GM18511 (cell line): ENCODE data around the gene IQCC.
A peak's percentile ranks its signal among the peaks of the same experiment; 100 is the strongest.

Source experiments
- ATAC-seq: cut with Tn5 transposase; IDR thresholded peaks from one replicate; pipeline ENCODE4 v1.9.1; 2021; ENCODE audit warnings: mild to moderate bottlenecking, moderate library complexity; ENCODE audit not compliant: unreplicated experiment

The IQCC gene

DNA sequence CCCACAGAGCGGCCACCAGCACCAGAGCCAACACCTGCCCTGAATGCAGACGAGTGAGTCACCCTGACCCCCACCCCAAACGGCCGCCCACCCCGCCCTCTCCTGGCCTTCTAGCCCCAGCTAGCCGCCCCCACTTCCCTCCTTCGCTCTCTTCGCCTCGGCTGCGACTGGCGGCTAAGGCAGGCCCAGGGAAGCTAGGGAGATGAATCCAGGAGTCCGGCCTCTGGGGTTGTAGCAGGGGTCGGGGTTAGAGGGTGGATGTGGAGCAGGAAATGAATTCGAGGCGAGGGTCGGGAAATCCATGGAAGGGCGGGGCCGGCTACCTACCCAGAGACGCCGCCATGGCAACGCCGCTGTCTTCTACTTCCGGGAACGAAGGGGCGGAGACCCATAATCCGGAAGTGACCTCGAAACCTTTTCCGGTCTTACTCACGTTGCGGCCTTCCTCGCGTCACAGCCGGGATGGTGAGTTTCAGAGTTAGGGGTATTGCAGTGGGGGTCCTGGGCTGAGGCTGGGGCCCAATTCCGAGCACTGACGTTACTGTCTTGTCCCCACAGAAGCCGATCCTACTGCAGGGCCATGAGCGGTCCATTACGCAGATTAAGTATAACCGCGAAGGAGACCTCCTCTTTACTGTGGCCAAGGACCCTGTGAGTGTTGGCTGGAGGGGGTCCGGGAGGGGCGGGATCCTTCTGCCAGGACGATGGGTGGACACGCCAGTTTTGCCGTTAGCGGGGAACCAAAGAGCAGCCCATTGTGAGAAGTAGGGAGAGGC, 16.7 kb downstream of the IQCC start, which contains the start of the genes EIF3I and TMEM234:
EIF3I (plus strand) TSS at position 428 of the 776 bp plus-strand sequence; CDS start at position 463, 35 bp downstream.
TMEM234 (minus strand) TSS at position 374 of the 776 bp plus-strand sequence; CDS start at position 343, 31 bp downstream.
- peak; percentile 96 for ATAC-seq

DNA sequence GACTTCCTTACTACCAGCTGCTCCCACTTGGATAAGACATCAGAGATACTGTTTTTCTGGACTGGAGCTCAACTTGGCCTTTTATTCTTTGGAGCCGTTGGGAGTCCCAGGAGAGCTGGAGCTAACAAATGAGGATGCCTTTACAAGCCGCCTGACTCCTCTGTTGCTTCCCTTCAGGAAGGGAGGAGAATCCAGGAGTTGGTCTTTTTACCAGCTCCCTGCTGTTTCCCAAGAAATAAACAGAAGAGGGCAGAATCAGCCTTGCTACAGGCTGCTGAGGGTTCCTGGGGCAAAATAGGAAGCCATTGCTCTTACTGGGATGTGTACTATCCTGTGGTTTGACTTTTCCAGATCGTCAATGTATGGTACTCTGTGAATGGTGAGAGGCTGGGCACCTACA, 18.2 kb downstream of the IQCC start:
- ATAC-seq: no peak

DNA sequence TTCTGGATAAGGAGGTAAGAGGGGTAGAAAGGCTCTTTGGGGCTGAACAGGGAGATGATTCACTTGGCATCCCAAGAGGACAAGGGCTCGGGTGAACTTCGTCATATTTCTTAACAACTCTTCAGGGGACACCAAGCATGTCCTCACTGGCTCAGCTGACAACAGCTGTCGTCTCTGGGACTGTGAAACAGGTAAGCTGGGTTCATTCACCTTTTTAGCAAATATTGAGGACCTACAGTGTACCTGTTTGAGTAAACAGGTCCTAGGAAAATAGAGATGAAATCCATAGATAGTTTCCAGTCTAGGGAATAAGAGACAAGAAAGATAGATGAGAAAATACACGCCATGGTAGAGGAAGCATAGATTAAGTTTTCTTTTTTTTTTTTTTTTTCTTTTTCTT, 18.8 kb downstream of the IQCC start:
- no peak for ATAC-seq

DNA sequence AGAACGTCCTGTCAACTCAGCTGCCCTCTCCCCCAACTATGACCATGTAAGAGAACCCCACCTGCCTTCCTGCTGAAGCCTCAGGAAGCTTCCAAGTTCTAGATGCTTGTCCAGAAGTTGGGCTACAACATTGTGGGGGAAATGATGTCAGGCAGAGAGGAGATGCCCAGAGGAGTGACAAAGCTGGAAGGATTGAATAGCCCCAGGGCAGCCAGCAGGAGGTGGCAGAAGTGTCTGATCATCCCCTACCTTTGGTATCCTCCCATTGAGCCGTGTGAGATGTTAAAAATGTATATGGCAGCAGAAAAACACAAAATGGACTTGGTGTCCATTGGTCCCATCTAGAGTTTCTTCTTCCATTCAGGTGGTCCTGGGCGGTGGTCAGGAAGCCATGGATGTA, 23.3 kb downstream of the IQCC start:
- ATAC-seq: no peak

DNA sequence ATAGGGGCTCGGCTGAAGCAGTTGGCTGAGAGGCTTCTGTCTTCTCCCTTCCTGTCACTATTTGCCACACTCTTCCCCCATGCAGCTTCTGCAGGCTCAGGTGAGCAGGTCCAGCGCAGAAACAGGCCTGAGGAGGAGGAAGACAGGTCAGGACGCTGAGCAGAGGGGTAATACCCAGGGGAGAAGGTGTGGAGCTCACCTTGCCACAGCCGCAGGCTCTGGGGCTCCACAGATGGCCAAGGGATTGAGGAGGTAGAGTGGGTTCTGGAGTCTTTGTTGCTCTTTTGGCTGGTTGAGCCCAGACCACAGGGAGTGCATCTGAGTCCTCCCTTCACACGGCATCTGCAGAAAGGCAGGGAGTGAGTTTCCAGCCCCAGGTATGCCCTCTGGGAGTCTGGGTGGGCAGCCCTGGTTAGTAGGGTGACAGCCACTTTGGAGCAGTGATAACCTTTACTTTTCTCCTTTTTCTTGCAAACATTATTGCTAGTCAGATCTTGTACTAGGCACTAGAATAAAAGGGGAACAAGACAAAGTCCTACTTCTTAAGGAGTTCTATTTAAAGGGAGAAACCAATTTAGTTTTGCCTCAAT, 26.5 kb downstream of the IQCC start:
- ATAC-seq: no peak

DNA sequence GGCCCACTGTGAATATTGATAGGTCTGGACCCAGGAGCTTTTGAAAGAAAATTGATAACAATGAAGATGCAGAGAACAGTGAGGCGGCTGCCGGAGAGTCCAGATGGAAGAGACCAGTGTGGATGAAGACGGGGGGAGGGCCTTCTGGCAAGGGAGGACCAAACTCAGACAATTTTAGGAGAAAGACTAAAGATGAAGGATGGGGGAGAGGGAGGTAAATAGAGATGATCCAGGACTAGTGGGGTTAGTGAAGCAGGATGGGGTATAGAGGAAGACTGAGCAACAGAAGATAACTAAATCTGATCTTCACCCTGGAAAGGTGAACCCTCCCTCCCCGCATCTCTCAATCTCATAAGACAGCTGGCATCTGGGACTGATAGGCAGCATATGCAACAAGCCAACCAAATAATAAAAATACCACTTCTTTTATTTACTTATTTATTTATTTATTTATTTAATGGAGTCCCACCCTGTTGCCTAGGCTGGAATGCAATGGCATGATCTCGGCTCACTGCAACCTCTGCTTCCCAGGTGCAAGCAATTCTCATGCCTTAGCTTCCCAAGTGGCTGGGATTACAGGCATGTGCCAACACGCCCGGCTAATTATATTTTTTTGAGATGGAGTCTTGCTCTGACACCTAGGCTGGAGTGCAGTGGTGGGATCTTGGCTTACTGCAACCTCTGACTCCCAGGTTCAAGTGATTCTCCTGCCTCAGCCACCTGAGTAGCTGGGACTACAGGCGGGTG, 27.3 kb downstream of the IQCC start:
- ATAC-seq: no peak

DNA sequence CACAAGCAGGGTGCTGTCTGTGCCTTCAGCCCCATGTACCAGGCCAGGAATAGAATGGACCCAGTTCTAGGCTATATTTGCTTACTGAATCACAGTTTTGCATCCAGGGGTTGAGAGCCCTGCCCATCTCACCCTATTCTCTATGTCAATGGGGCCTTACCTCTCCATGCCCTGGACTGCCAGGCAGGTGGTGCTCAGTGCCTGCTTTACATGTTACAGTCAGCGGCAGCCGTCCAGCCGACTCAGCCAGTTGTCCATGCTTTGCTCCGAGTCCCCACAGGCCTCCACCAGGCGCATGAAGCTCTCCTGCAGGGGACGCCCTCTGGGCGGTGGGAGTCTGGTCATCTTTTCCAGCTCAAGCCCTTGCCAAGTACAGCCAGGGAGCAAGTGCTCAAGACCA, 29.3 kb downstream of the IQCC start:
- no peak for ATAC-seq

DNA sequence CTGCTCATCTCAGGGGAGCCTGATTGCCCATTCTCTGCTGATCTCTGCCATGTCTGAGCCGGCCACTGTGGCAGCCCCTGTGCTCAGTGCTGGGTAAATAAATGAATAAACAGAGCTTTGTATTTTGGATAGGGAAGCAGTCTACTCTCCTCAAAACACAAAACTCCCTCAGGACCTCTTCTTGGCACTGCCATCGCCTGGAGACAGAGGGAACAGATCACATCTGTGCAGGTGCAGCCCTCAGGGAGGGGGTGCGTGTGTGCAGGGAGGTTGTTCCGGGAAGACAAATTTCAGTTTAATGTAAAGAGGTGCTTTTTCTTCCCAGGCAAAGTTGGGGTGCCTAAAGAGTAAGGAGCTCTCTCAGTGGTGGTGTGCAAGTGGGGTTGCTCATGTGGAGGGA, 33.9 kb downstream of the IQCC start:
- no peak for ATAC-seq

DNA sequence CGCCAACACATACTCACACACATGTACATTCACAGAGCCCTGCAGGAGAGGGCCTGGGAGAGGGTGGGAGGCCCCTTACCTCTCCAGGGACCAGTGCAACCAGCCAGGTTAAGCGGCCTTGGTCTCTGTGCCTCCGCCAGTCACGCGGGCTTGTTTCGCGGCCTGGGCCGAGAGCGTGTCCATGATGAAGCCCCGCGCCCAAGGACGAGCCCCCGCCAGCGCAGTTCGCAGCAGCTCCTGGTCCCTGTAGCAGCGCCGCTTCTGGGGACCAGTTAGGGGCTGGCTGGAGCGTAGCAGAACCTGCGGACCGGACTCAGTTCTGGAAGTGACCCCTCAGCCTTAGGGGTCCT, 34.3 kb downstream of the IQCC start:
- no peak for ATAC-seq

DNA sequence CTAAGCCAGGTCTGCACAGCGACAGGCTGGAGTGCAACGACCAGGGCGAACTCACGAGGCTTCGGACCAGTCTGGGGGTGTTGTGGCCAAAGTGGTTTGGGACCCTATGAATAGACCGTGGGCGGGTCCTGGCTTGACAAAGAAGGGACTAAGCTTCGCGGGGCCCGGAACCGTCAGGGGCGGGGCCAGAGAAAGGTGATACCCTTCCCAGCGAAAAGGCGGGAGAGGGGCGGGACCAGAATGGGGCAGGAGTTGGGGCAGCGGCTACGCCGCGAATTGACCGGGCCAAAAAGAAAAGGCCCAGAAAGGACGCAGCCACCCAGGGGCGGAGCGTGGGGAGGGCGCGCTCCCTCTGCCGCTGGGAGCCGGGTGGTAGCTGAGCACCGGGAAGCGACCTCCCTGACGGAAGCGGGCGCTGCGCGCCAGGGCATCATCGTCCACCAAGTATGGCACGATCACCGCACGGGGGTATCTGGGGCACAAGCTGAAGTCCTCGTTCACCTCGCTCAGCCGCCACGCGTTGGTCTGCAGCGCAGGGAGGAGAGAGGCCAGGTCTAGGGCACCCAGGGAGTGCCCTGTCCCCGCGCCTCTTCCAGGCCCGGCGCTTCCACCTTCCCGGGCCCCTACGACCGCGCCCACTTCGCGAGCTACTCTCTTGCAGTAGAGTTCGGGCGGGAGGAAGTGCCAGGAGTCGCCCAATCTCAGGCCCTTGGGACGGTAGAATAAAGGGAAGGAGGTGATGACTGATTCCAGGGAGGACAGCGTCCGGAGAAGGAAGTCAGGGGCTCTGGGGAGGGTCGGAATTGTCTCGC, 34.9 kb downstream of the IQCC start:
- ATAC-seq: peak; percentile 44

DNA sequence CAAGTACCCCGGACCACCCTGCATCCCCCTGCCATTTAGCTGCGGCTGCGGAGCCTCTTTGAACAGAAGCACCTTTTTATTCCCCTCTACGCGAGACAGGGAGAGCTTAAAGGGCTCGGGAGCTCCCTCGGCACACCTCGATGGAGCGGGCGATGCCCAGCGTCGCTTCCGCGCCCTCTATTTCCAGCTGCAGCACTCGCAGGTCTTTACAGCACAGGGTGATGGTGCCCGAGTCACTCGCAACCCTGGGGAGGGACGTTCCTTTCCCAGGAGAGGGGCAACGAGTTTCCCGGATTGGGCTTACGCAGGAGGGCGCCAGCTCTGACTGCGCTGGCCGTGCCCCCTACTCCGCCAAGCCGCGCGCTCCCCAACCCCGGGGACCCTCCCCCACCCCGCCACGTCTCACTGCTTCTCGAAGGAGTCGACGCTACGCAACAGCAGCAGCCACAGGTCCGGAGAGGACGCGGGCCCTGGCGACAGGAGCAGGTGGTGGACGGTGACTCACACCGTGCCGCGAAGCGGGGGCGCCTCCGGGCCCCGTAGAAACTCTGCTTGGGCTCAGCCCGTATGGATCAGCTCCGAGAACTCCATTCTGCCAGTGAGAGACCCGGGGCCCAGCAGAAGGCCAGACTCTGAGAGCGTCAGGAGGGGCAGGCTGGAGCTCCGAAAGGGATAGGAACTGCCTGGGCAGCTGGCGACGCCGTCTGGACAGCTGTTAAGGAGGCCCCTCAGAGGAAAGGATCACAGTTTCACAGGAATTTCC, 35.7 kb downstream of the IQCC start:
- ATAC-seq: peak; percentile 58

DNA sequence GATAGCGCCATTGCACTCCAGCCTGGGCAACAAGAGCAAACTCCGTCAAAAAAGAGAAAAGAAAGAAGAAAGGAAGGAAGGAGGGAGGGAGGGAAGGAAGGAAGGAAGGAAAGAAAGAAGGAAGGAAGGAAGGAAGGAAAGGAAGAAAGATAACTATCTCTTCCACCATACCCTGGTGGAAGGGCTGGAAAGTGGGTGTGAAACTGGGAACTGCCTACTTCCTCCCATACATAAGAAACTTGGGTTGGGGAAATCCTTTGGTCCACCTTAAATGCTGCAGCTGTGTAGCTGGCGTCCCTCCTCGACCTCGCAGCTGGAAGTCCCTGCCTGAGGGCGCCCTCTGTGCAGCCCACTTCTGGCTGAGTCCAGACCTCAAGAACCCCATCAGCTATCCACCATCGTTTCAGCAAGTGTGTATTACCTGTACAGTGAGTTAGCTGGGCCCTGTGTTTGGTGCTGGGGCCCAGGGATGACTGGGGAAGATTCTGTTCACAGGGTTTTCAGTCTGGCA, 36.9 kb downstream of the IQCC start:
- ATAC-seq: no peak

DNA sequence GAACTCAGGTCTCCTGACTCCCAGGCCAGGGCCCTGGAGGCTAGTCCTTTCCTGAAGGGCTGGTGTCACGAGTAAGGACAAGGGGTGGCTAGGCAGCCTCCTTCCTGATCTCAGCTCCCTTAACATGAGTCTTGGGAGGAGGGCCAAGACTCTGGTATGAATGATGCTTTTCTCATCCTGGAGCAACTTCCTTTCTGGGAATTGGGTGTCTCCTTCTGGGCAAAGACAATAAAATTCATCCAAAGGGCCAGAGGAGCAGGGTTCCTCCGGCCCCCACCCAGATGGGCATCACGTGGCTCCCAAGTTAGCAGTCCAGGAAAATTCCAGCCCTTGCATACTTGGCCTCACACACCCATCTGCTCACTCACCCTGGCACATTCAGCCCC, 41.4 kb downstream of the IQCC start, which contains the start of gene FAM167B:
FAM167B (plus strand) TSS at position 335 of the 386 bp plus-strand sequence. CDS start 200 bp downstream, outside the sequence.
- no peak for ATAC-seq

DNA sequence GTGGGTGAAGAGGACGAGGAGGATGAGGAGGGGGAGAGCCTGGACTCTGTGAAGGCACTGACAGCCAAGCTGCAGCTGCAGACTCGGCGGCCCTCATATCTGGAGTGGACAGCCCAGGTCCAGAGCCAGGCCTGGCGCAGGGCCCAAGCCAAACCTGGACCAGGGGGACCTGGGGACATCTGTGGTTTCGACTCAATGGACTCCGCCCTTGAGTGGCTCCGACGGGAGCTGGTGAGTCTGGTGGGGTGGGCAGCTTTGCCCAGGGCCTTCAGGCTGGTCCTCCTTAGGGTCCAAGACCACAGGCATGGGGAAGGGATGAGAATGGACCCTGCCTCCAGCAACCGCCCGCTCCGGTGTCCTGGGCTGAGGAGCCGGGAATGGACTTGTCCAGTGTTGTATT, 42.0 kb downstream of the IQCC start:
- no peak for ATAC-seq

DNA sequence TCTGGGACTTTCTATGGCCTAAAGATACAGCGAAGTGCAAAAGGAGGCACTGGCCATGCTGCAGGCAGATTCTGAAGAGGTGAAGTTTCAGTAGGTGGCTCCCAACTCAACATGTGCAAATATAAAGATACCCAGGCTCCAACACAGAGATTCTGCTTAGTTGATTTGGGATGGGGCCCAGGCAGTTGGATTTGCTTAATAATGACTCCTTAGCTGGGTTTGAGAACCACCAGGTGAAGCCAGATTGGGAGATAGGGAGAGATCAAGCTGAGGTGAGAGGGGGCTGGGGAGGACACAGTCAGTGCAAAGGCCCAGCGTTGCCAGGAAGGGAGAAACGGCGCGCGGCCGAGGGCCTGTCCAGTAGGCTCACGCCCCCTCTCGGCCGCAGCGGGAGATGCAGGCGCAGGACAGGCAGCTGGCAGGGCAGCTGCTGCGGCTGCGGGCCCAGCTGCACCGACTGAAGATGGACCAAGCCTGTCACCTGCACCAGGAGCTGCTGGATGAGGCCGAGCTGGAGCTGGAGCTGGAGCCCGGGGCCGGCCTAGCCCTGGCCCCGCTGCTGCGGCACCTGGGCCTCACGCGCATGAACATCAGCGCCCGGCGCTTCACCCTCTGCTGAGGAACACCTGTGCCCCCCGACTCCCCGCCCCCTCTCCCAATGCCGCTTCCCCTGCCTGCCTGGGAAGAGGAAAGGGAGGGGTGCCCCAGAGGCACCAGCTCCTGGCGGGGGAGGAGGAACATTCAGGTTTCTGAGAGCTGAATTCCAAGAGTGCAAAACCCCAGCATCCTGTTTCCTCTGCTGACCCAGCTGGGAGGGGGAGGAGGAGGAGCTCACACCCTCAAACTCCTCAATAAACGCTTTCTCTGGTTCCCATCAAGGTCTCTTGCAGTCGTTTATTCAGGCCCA, 42.8 kb downstream of the IQCC start:
- no peak for ATAC-seq

DNA sequence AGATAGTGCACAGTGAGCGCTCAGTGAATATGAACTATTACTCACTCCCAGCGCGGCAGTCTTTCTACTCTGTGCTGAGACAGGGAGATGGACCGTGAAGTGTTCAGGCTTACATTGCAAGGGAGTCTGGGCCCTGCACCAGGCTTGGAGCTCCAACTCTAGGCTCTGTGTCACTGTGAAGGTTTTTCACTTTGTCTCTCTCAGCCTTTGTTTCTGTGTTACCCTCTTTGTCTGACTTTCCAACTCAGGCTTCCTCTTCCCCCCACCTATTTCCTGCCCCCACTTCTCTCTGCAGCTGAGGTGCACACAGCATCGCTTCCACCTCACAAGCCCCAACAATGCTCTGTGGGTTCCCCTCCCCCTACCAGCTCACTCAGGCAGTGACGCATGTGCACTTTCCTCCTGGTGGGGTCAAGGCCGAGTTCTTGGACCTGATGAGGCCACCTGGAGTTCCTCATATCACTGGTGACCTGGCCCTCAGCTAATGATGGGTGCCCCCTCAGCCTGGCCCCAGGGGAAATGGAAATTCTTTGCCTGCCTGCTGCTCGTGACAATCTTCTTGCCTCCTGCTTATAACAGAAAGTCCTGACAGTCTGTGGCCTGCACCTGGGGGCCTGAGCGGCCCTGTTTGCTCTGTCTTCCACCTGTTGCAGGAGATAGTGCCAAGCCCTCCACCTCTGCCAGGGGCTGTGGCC, 44.5 kb downstream of the IQCC start:
- ATAC-seq: peak; percentile 67

DNA sequence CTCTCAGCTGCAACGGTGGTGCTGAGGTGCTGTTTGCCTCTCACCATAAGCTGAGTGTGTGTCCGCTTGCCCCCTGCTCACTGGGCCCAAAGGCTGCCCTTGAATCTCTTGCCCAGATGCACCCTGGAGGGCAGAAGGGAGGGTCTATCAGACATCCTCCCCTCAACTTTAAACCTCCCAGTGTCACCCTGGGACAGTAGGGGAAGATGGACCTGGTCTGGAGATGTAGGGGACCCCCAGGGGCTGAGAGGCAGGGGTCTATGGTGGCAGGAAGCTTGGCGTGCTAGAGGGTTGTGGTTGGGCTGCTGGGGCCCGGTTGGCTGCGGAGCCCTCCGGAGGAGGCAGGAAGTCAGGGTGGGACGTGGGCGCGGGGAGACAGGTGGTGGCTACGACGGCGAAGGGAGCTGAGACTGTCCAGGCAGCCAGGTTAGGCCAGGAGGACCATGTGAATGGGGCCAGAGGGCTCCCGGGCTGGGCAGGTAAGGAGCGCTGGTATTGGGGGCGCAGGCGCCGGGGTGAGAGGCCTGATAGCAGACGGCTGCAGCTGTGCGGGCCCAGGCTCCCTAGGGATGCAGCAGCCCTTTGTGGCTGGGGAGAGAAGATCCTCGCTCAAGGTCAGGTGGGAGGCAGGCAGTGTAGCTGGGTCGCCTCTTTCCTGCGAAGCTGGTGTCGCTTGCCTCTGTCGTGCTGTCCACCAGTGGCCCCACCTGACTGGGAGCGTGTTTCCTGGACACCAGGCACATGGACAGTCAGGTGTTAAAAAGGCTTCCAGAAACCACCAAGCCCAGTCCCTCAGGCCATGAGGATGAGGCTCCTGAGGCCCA, 45.6 kb downstream of the IQCC start, which contains the start of gene LCK:
LCK (plus strand) TSS at position 373 of the 824 bp plus-strand sequence. CDS start 23,065 bp downstream, outside the sequence.
- ATAC-seq: no peak
